LHCN-M2 (cell line): Measurements from ENCODE around the gene SLC26A9. TPM values are rescaled to one million over a fixed set of nuclear protein-coding genes. Genes with fewer than 3 reads are reported as not detected.
"Not testable (repeated sequence)": the region's sequence is repeated elsewhere in the genome, so short reads cannot be mapped to it uniquely, and the experiment has no call there.

Experiments used
- DNase-seq: peaks from one replicate; pipeline ENCODE4 v3.0.0-alpha.2; 2012; ENCODE audit warnings: low read depth
- total RNA-seq: library from RNA; depleted of rRNA; stranded (reverse); fragments of >200 nt; gene quantifications from 2 replicates; pipeline ENCODE4 v1.2.3, GENCODE V29; 2014

SLC26A9 gene
- total RNA-seq, 1 experiment from 2014 or later = not detected

DNA sequence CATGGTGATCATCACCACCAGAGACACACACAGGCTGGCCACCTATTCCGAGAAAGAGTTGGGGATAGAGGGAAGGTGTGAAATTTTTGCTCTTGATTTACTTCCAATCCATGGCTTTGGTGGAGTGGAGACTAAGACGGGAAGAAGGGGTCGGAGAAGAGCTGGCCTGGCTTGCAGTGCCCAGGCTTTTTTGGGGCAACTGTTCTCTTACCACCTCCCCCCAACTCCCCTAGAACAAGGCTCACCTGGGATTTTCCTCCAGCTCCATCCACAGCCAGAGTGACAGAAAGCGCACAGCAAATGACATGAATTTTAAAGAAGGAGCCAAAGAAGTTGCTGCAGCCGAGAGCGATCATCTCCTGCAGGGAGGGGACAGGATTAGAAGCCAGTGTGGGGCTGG, 16.0 kb downstream of the SLC26A9 start:
- DNase-seq = no peak

DNA sequence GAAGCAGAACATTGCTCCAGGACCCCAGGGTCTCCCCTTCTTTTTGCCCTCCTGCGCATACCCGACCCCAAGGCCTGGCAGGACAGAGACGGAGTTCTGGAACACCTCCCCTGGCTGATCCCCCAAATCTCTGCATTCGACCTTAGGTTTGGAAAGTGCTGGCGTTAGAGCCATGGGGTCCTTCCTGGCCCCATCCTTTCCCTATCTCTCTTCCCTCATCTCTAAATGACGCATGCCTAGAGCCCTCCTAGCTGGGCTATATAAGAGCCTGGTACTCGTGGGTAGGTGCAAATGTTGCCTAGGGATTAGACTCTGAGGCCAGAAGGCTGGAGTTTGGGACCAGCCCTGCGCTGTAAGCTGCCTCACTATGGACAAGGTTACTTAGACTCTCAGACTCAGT, 16.6 kb downstream of the SLC26A9 start:
- DNase-seq = no peak

DNA sequence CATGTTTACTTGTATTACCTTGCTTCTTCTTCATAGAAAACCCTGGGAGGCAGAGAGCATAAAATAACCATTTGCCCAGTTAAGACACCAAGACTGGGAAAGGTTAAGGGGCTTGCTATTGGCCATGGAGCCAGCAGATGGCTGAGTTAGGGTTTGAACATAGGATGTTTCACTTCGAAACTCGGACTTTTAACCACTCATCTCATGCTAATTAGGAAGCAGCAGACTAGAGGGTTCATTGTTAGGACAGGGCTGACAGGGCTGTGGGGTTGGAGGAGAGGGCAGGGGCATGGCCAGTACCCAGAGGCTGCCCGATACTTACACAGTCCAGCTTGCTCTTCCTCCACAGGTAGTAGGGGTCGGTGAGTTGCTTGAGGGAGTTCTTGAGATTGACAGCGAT, 17.0 kb downstream of the SLC26A9 start:
- DNase-seq = peak; percentile 25

DNA sequence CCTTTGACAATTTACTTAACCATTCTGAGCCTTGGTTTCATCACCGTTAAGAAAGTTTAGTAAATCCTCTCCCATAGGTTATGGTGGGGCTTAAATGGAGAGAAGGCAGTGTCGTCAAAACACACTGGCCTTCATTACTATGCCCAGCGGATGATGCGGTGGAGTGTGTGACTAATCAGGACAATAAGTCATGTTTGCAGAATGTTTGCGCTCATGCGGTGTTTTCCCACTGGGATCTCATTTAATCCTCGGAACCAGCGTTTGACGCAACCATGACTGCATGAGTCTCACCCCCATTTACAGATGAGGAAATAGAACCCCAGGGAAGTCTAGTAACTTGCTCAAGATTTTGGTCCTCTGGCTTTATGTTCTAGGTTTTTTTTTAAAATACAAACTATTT, 17.5 kb downstream of the SLC26A9 start:
- peak; percentile 93 for DNase-seq

DNA sequence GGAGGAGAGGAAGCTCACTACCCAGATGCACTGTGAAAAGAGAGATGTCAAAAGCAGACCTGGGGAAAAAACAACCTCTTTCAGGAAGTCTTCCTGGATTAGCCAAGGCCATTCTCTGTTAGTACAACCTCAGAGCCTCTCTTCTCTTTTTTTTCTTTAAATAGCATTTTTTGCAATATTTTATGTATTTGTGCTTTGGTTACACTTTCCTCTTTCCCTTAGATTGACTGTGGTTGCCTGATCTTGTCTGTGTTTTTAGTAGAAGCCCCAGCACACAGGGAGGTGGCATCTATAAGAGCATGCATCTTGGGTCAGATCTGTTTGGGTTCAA, 18.8 kb downstream of the SLC26A9 start:
- DNase-seq = no peak

DNA sequence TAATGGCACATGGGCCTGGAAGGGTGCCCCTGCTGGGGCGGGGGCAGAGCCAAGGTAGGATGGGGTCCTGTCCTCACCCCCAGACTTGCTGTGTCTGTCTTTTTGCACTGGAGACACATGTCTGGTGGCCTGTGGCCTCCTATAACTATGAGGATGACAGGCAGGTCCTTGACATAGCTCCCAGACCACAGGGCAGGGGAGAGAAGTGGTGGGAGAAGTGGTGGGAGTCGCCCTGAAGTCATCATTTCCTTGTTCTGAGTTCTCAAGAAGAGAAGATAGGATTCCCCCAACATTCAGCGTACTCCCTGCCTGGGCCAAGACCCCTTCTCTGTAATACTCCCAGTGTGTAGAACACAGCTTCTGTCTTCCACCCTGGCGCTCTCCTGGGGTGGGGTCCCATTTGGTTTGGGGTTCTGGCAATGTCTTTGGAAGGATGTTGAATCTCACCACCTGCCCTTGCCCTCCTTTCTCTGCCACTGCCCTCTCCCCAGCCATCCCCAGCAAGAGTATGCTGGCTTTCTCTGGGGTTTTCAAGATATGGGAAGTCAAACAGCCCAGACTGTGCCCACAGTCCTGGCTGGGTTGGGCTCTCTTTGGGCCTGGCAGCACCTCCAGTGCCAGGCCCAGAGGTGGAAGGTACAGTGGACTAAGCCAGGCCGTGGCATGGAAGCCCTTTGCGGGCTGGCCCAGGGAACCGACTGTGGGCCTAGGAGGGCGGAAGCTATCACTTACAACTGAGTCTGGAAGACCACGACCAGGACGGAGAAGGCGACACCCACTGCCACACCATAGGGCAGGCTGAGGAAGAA, 19.4 kb downstream of the SLC26A9 start:
- DNase-seq = no peak

DNA sequence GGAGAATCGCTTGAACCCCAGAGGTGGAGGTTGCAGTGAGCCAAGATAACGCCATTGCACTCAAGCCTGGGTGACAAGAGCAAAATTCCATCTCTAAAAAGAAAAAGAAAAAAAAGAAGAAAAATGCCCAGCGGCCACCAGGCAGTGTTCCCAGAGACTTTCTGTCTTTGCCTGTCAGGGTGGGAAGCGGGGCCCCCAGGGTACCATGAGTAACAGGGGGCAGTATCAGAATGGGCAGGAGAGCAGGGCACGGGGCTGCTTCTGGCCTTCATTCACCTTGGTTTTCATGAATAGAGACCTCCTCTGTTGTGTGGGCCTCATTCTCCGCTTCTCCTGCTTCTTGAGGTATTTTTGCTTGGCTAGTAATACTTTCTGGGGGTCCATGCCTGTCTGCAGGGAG, 20.4 kb downstream of the SLC26A9 start:
- DNase-seq = no peak

DNA sequence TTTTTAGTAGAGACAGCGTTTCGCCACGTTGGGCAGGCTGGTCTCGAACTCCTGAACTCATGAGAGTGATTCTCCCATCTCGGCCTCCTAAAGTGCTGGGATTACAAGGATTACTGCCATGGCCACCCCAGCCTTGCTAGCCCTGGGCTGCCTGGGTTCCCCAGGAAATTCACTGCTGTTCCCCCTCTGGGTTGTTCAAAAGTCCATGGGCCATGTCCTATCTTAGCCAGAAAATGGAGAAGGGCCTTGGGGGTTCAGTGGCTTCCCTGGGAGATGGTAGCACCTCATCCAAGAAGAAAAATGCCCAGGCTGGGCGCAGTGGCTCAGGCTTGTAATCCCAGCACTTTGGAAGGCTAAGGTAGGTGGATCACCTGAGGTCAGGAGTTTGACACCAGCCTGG, 20.9 kb downstream of the SLC26A9 start:
- no peak for DNase-seq

DNA sequence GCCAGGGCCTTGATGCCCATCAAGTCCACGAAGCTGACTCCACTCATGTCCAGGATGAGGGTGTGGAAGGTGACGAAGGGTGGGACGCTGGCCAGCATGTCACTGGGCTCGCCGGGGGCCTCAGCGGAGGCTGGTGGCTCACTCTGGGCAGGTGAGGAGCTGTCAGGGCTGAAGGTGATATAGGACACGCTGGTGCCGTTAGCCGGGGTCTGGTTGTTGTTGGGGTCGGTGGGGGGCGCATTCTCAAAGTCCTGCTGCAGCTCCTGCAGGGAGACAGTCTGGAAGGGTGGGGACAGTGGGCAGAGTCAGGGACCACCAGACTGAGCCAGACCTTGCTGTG, 21.7 kb downstream of the SLC26A9 start:
- DNase-seq = no peak

DNA sequence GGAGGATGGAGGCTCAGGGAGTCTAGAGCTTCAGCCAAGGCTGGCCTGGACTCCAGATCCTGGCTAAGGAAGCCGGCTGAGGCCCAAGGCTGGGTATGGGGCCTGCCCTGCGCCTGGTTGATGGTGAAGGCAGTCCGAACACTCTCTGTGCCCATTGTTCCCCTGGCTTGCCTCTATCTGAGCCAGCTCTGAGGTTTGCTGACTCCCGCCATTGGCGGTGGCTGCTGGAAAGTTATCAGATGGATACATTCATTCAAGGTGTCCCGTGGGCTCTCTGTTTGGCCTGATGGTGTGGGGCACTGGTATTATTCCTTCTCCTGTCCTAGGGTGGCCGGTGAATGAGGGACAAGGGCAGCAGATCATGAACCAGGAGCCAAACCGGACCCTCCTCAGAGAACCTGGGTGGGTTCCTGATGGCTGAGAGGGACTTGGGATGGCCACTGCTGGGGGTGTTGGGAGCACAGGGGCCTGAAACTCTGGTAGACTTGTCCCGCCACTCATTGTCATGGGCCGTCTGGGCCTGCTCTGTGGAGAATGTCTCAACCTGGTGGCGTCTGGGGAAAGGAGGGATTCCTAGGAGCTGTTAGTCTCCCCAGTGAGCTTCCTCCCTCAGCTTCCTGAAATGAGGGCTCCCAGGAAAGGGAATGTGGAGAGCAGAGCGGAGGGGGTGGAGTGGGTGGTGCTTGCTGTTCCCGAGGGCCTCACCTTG, 22.2 kb downstream of the SLC26A9 start:
- DNase-seq = no peak

DNA sequence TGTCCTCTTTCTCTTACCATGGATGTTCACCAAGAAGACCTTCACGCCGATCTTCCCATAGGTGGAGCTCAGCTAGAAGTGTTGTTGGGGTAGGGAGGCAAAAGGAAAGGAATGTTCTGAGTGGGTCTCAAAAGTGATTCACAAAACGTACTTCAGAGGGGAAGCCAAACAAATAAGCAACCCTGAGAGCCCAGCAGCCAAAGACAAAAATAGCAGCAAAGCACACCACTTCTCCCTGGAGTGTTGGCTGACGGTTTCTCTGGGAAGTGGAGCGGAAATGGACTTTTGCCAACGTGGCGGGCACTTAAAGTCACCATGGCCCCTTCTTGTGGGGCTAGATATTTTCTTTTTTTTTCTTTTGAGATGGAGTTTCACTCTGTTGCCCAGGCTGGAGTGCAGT, 23.1 kb downstream of the SLC26A9 start:
- DNase-seq = peak; percentile 84

DNA sequence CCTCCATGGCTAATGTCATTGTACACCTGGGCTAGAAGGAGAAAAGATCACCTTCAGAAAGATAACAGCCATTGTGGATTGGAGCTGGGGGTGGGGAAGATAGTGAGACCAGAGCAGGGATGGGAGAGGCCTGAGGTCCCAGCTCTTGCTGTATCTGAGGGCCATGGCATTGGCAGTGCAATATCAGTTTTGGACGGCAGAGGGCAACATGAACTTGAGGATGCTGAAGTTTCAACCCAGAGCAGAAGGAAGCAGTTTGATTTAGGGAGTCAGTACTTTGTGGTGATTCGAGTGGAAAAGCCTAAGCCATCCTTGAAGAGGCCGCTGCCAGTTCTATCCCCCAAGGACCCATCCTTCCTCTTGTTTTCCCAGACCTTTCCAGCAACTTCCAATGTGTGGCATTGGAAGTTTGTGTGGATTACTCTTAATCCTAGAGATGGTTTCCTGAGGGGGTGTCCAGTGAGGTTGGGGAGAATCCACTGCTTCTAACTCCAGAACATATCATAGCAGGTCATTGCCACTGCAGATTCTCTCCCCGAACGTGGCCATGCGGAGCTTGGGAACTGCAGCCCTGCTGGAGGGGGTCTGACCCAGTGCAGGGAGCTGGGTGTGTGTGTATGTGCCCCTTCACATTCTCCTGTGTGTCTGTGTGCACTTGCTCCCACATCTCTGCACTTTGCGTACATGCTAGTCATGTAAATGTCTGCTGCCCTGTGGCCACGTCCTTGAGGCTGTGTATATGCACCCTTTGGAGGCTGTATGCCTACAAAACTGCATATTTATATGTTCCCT, 24.1 kb downstream of the SLC26A9 start:
- DNase-seq = peak; percentile 77

DNA sequence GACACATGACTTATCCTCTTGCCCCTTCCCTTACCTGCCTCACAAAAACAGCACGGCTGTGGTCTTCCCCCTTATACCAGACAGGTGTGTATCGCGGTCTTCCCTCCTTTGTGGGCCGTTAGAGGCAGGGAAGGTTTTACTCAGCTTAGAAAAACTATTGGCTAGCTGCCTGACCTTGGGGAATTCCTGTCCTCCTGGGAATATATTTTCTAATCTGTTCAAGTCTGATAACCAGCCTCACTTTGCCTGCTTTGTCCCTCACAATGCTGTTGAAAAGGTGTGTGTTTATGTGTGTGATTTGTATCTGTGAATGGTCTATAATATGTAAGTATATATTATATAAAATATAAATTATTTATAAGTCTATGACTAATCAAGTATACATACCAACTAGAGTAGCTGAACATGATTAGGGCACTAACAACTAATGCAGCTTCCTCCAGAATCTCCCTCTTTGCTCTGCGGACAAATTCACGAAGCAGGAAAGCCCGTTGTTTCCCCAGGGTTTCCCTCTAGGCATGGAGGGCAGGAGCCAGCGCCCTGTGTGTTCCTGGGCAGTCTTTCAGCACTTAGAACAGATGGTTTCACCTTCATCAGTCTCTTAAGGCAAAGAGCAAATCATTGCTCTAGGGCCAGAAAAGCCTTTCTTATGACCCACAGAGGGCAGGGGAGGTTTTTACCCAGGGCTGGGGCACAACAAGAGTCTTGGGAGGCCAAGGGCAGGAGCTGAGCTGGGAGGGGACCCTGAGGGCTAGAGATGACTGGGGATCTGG, 25.6 kb downstream of the SLC26A9 start:
- DNase-seq = no peak

DNA sequence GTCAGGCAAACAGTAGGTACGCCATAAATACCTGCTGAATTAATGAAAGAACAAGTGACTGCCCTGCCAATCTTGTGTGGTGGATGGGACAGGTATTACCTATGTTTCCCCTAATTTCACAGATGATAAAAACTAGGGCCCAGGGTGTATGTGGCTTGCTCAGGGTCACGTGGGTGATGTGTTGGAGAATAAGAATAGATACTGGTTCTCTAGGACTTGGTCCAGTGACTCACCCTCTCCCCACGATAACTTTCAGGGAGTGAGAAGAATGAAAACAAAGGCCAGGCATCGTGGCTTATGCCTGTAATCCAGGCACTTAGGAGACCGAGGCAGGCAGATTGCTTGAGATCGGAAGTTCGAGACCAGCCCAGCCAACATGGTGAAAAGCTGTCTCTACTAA, 26.7 kb downstream of the SLC26A9 start:
- peak; percentile 64 for DNase-seq

DNA sequence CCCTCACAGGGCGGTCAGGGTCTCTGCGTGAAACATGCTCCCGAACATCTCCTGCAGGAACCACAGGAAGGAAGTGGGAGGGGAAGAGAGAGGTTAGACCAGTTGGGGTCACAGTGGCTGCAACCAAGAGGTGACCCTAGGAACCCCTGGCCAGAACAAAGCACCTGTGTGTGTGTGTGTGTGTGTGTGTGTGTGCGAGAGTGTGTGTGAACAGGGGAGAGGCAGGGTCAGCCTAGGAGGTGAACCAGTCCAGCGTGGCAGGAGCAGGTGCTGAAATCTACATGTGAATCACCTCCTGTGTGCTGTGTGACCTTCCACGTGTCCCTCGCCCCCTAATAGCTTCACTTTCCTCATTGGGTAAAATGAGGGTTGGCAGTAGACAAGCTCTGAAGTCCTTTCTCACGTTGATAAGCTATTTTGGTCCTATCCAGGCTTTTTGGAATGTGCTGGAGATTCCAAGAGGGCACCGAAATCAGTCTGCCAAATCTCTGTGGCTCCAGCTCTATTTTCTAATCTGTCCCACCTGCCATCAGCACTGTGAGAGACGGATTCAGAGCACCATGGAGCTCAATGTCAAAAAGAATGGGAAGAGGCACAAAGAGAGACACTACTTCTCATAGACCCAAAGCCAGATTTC, 27.8 kb downstream of the SLC26A9 start:
- DNase-seq = no peak

DNA sequence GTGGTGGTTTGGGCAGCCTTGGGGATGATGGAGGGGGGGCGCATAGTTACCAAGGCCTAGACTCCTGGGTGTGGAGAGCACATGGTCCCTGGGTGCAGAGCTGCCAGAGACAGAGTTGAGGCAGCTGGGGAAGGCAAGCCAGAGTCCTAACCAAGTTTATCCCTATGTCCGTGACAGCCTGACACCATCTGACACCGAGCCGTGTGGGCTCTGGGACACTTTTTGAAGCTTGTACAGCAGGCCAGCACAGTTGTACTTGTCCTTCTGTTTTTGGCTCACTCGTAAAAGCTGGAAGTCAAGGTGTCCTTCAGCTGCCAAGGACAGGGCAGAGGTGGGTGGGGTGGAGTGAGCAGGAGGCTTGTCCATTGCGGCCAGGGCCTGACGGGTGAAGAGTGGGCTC, 28.5 kb downstream of the SLC26A9 start:
- no peak for DNase-seq

DNA sequence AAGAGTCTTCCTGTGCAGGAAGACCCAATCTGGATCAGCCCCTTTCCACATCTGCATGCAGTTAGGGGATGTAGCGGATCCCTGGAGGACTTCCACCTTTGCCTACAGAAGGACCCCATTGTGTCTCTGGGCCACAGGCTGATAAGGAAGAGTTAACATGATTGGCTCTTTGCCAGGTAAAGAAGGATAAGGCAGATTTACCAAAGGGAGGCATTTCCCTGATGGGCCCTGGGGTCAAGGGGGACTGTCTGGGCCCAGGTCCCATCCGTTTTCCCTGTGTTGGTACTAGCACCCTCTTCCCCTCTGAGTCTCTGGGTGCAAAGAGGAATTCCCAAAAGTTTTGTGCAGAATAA, 29.1 kb downstream of the SLC26A9 start:
- no peak for DNase-seq

DNA sequence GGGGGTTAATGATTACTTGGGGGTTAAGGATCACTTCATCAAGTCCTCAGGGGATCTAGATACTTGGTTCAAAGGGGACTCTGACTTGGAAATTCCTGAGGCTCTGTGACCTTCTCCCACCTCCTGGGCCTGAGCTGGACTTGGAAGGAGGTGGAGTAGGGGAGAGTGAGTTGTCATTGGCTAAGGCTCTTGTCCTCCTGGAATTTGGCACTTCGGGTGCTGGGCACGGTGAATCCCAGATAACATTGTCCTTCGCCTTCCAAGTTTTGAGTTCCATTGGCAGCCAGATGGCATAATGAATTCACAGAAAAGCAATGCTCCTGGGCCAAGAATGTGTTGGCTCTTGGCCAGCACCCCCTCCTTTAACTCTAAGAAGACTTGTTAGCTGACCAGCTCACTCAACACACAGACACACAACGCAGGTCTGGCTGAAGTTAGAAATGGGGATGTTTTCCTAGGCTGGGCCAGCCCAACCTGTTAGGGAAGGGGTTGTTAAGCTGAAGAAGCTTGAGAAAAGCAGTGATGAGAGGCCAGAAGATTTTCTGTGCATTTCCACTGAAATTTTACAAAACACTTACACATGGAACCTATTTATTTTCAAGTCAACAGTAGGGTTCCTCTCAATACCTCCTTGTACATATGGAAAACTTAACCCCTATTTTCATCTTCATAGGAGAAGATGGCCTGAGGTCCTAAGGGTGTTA, 29.7 kb downstream of the SLC26A9 start:
- DNase-seq = no peak

DNA sequence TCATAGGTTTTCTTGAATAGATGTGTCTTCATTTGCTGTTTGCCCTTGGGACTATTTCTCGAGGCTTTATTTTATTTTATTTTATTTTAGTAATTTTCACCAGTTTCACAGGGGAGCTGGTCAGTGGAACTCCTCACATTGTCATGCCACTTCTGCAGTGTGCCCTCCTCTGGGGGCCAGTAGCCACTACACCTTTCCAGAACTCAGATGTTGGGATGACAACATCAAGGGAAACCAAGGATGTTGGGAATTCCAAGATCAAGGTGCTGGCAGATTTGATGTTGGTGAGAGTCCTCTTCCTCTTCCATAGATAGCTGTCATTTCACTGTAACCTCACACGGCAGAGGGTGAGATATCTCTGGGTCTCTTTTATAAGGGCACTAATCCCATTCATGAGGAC, 35.5 kb downstream of the SLC26A9 start:
- peak; percentile 52 for DNase-seq

DNA sequence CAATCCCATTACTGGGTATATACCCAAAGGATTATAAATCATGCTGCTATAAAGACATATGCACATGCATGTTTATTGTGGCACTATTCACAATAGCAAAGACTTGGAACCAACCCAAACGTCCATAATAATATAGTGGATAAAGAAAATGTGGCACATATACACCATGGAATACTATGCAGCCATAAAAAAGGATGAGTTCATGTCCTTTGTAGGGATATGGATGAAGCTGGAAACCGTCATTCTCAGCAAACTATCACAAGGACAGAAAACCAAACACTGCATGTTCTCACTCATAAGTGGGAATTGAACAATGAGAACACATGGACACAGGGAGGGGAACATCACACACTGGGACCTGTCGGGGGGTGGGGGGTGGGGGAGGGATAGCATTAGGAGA, 38.2 kb downstream of the SLC26A9 start:
- not testable (repeated sequence) for DNase-seq

DNA sequence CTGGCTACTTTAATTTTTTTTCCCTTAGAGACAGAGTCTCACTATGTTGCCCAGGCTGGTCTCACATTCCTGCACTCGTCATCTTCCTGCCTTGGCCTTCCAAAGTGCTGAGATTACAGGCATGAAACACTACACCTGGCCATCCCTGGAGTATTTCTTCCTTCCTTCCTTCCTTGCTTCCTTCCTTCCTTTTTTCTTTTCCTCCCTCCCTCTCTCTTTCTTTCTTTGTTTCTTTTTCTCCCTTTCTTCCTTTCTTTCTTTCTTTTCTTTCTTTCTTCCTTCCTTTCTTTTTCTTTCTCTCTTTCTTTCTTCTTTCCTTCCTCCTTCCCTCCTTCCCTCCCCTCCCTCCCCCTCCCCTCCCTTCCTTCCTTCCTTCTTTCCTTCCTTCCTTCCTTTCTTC, 46.9 kb downstream of the SLC26A9 start:
- no peak for DNase-seq
